T-cell (primary cell): ENCODE data around the gene TMEM271. TPM values are rescaled to one million over a fixed set of nuclear protein-coding genes. Genes with fewer than 3 reads are reported as not detected.

Experiments
- ATAC-seq, 4 experiments: fragments of 200-7000 bp in 3 of 4; fragments of 150-1000 bp in 1 of 4; cut with Tn5 transposase; replicated peaks in 1 of 4; 1 replicate in 3 of 4; 2 replicates in 1 of 4; pipeline ENCODE4 v1.10.0; 2021; ENCODE audit warnings: moderate library complexity in 3 of 4, mild to moderate bottlenecking in 2 of 4, moderate number of reproducible peaks in 1 of 4
- CTCF ChIA-PET, 2 donors: fragments of 300-600 bp; sonication (Branson Sonifier 250); formaldehyde crosslinking; loops; one replicate each; lab custom pipeline; 2022; ENCODE audit warnings: antibody characterized with exemption in 2 of 2; lab: Charles Lee
- POLR2A ChIA-PET, 2 donors: fragments of 300-600 bp; sonication (Branson Sonifier 250); formaldehyde crosslinking; loops; one replicate each; lab custom pipeline; 2022; ENCODE audit warnings: antibody characterized with exemption in 2 of 2; lab: Charles Lee
- DNase-seq, 35 experiments: peaks; one replicate each; pipeline versions ENCODE4 v3.0.0 to v3.0.0-alpha.2; 2013 to 2023
- H3K27ac ChIP-seq: one replicate; pipeline ENCODE4 v1.5.1; 2013; ENCODE audit warnings: low read length
- H3K27me3 ChIP-seq, 2 experiments: replicated peaks in 1 of 2; 1 replicate in 1 of 2; 2 replicates in 1 of 2; pipeline versions ENCODE4 v1.6.1 to v1.7.0; 2013; ENCODE audit warnings: low read length in 1 of 2, mixed read lengths in 1 of 2; ENCODE audit not compliant: control insufficient read depth in 2 of 2, insufficient read depth in 2 of 2; ENCODE audit errors: extremely low read depth in 1 of 2
- H3K36me3 ChIP-seq, 2 donors: 1 replicate in 1 of 2; 2 replicates in 1 of 2; pipeline versions ENCODE4 v1.6.1 to v1.7.0; 2013; ENCODE audit warnings: low read length in 1 of 2; ENCODE audit not compliant: control insufficient read depth in 2 of 2, insufficient read depth in 1 of 2; ENCODE audit errors: extremely low read depth in 1 of 2
- H3K4me1 ChIP-seq, 2 experiments: 1 replicate in 1 of 2; 2 replicates in 1 of 2; pipeline versions ENCODE4 v1.6.1 to v1.7.0; 2013; ENCODE audit warnings: low read length in 2 of 2, mixed read lengths in 1 of 2; ENCODE audit not compliant: insufficient read depth in 2 of 2, control insufficient read depth in 1 of 2; ENCODE audit errors: extremely low read depth in 1 of 2
- H3K4me3 ChIP-seq, 2 donors: 1 replicate in 1 of 2; 2 replicates in 1 of 2; pipeline versions ENCODE4 v1.5.1 to v1.7.0; 2013; ENCODE audit warnings: mild to moderate bottlenecking in 2 of 2, low read length in 1 of 2, moderate library complexity in 1 of 2; ENCODE audit not compliant: control insufficient read depth in 1 of 2; ENCODE audit errors: extremely low read depth in 1 of 2
- H3K9me3 ChIP-seq: 2 replicates; pipeline ENCODE4 v1.7.0; 2013
- H3K27ac Mint-ChIP-seq, 2 donors: one replicate each; pipeline ENCODE4 v1.8.0; 2020 to 2021; ENCODE audit warnings: mild to moderate bottlenecking in 2 of 2, mixed read lengths in 2 of 2
- H3K27me3 Mint-ChIP-seq, 2 donors: one replicate each; pipeline ENCODE4 v1.8.0; 2021 to 2022; ENCODE audit warnings: mixed read lengths in 2 of 2
- H3K36me3 Mint-ChIP-seq: one replicate; pipeline ENCODE4 v1.8.0; 2021; ENCODE audit warnings: mixed read lengths
- H3K4me1 Mint-ChIP-seq, 3 donors: one replicate each; pipeline ENCODE4 v1.8.0; 2020 to 2022; ENCODE audit warnings: mixed read lengths in 3 of 3, mild to moderate bottlenecking in 1 of 3
- H3K4me3 Mint-ChIP-seq, 3 donors: one replicate each; pipeline ENCODE4 v1.8.0; 2020 to 2022; ENCODE audit warnings: mild to moderate bottlenecking in 3 of 3, mixed read lengths in 3 of 3, moderate library complexity in 3 of 3
- H3K9me3 Mint-ChIP-seq, 3 donors: one replicate each; pipeline ENCODE4 v1.8.0; 2020 to 2022; ENCODE audit warnings: mixed read lengths in 3 of 3
- WGBS: methylation state at CpG from one replicate; pipeline ENCODE4 v1.1.5; 2013; ENCODE audit warnings: missing lambda C conversion rate; ENCODE audit not compliant: insufficient coverage; 5-methylcytosine and 5-hydroxymethylcytosine counted together
- total RNA-seq, 35 experiments: library from RNA in 6 of 35; stranded (reverse) in 6 of 35; fragments of 120-200 nt in 1 of 35; gene quantifications; one replicate each; pipeline versions ENCODE4 v1.2.1 to v1.2.4 and lab custom pipeline; 2013 to 2026

The TMEM271 gene
- total RNA-seq, 5 donors from 2014 or later (not counting 1 experiment from before 2014, with no cell fraction given): not detected

DNA sequence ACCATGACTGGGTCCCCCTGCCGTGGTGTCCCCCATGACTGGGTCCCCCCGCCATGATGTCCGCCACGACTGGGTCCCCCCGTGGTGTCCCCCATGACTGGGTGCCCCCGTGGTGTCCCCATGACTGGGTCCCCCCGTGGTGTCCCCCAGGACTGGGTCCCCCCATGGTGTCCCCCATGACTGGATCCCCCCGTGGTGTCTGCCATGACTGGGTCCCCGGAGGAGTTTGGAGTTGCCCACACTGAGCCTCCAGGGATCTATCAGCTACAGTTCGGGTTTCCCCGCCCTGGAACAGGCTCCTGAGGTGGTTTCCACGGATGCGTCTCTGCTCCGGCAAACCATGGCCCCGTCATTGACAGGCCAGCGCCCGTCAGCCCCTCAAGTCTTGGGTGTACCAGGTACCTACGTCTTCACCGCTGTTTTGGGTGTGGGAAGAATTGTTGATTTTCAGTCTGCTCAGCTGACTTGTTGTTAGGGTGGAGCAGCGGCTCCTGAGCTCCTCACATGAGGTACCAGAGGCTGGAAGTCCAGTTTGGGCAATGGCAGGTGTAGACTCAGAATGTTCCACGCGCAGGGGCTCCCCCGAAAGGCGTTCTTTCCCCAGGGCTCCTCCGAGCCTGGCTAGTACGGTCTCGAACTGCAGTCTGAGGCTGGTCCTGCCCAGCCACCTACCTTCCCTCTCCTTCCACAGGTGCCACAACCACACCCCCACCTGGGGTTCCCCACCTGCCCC, 41.0 kb upstream of the TMEM271 start:
- no peaks in the 10 kb centered on the region for H3K36me3 ChIP-seq
- no peaks in the 10 kb centered on the region for H3K4me1 ChIP-seq
- POLR2A ChIA-PET: no interaction called here
- no peak for DNase-seq
- no peak overlapping the region for H3K27ac Mint-ChIP-seq
- 93% methylated on average over 16 of the region's 27 CpGs for WGBS
- H3K27me3 ChIP-seq: peaks cover 0 to 38% of the 10 kb centered on the region in 2 experiments
- H3K4me3 Mint-ChIP-seq: no peak overlapping the region
- no peak for ATAC-seq
- CTCF ChIA-PET: no interaction called here
- peaks cover 12 to 30% of the 10 kb centered on the region in 2 donors for H3K27me3 Mint-ChIP-seq
- no peaks in the 10 kb centered on the region for H3K36me3 Mint-ChIP-seq
- no peaks in the 10 kb centered on the region for H3K9me3 Mint-ChIP-seq
- no peaks in the 10 kb centered on the region for H3K9me3 ChIP-seq
- H3K4me3 ChIP-seq: no peak overlapping the region
- no peaks in the 10 kb centered on the region for H3K4me1 Mint-ChIP-seq
- H3K27ac ChIP-seq: no peak overlapping the region

GRCh38 chr4:616091-616490, 40.0 kb upstream of the TMEM271 start:
- Mint-ChIP-seq H3K4me1 (no peaks in the 10 kb centered on the region), H3K36me3 (no peaks in the 10 kb centered on the region), H3K27me3 (peaks cover 12 to 29% of the 10 kb centered on the region in 2 donors), H3K4me3 (no peak overlapping the region), H3K27ac (no peak overlapping the region), H3K9me3 (no peaks in the 10 kb centered on the region)
- DNase-seq (no peak), ATAC-seq (no peak)
- no peak overlapping the region for H3K4me3 ChIP-seq
- peaks cover 0 to 44% of the 10 kb centered on the region in 2 experiments for H3K27me3 ChIP-seq
- no peaks in the 10 kb centered on the region for H3K4me1 ChIP-seq
- no peaks in the 10 kb centered on the region for H3K9me3 ChIP-seq
- POLR2A ChIA-PET: no interaction called here
- H3K27ac ChIP-seq: no peak overlapping the region
- no peaks in the 10 kb centered on the region for H3K36me3 ChIP-seq
- CTCF ChIA-PET: interaction anchor here in 1 of 2 donors (0.6 kb wide), 1 partner anchor 564 kb away, joined by 5 read pairs; no protein-coding TSS in a partner anchor
- 100% methylated on average over 1 of the region's 1 CpG for WGBS

GRCh38 chr4:613126-613525, 37.0 kb upstream of the TMEM271 start:
- H3K36me3 ChIP-seq: no peaks in the 10 kb centered on the region
- no peaks in the 10 kb centered on the region for H3K9me3 ChIP-seq
- H3K27me3 Mint-ChIP-seq: peaks cover 16 to 31% of the 10 kb centered on the region in 2 donors
- no peaks in the 10 kb centered on the region for H3K9me3 Mint-ChIP-seq
- peak in 1 of 35 experiments; percentile 16 for DNase-seq
- no peak overlapping the region for H3K27ac Mint-ChIP-seq
- no peak for ATAC-seq
- no peak overlapping the region for H3K4me3 Mint-ChIP-seq
- POLR2A ChIA-PET: no interaction called here
- no peak overlapping the region for H3K4me3 ChIP-seq
- H3K27me3 ChIP-seq: peaks cover 0 to 52% of the 10 kb centered on the region in 2 experiments
- CTCF ChIA-PET: no interaction called here
- H3K36me3 Mint-ChIP-seq: no peaks in the 10 kb centered on the region
- no peaks in the 10 kb centered on the region for H3K4me1 ChIP-seq
- 87% methylated on average over 7 of the region's 9 CpGs for WGBS
- H3K4me1 Mint-ChIP-seq: no peaks in the 10 kb centered on the region
- H3K27ac ChIP-seq: no peak overlapping the region

GRCh38 chr4:612749-613125, 36.6 kb upstream of the TMEM271 start:
- DNase-seq (no peak), ATAC-seq (no peak)
- H3K4me3 ChIP-seq: no peak overlapping the region
- H3K9me3 ChIP-seq: no peaks in the 10 kb centered on the region
- ChIA-PET CTCF (no interaction called here), POLR2A (no interaction called here)
- no peaks in the 10 kb centered on the region for H3K4me1 Mint-ChIP-seq
- no peak overlapping the region for H3K4me3 Mint-ChIP-seq
- no peaks in the 10 kb centered on the region for H3K36me3 Mint-ChIP-seq
- H3K4me1 ChIP-seq: no peaks in the 10 kb centered on the region
- no peak overlapping the region for H3K27ac ChIP-seq
- peaks cover 12 to 28% of the 10 kb centered on the region in 2 donors for H3K27me3 Mint-ChIP-seq
- peaks cover 0 to 50% of the 10 kb centered on the region in 2 experiments for H3K27me3 ChIP-seq
- H3K27ac Mint-ChIP-seq: no peak overlapping the region
- 81% methylated on average over 3 of the region's 7 CpGs for WGBS
- H3K9me3 Mint-ChIP-seq: no peaks in the 10 kb centered on the region
- no peaks in the 10 kb centered on the region for H3K36me3 ChIP-seq

GRCh38 chr4:612052-612748, 36.1 kb upstream of the TMEM271 start:
- ATAC-seq (no peak), DNase-seq (peak in 1 of 35 experiments; percentile 5)
- H3K4me1 Mint-ChIP-seq: no peaks in the 10 kb centered on the region
- H3K9me3 Mint-ChIP-seq: no peaks in the 10 kb centered on the region
- no peak overlapping the region for H3K4me3 Mint-ChIP-seq
- WGBS: 79% methylated on average over 22 of the region's 22 CpGs
- H3K27me3 Mint-ChIP-seq: peaks cover 8 to 24% of the 10 kb centered on the region in 2 donors
- Histone ChIP-seq H3K4me1 (no peaks in the 10 kb centered on the region), H3K36me3 (no peaks in the 10 kb centered on the region), H3K27me3 (peaks cover 0 to 44% of the 10 kb centered on the region in 2 experiments), H3K9me3 (no peaks in the 10 kb centered on the region), H3K27ac (no peak overlapping the region), H3K4me3 (no peak overlapping the region)
- no peak overlapping the region for H3K27ac Mint-ChIP-seq
- no peaks in the 10 kb centered on the region for H3K36me3 Mint-ChIP-seq
- POLR2A ChIA-PET: no interaction called here
- CTCF ChIA-PET: no interaction called here

DNA sequence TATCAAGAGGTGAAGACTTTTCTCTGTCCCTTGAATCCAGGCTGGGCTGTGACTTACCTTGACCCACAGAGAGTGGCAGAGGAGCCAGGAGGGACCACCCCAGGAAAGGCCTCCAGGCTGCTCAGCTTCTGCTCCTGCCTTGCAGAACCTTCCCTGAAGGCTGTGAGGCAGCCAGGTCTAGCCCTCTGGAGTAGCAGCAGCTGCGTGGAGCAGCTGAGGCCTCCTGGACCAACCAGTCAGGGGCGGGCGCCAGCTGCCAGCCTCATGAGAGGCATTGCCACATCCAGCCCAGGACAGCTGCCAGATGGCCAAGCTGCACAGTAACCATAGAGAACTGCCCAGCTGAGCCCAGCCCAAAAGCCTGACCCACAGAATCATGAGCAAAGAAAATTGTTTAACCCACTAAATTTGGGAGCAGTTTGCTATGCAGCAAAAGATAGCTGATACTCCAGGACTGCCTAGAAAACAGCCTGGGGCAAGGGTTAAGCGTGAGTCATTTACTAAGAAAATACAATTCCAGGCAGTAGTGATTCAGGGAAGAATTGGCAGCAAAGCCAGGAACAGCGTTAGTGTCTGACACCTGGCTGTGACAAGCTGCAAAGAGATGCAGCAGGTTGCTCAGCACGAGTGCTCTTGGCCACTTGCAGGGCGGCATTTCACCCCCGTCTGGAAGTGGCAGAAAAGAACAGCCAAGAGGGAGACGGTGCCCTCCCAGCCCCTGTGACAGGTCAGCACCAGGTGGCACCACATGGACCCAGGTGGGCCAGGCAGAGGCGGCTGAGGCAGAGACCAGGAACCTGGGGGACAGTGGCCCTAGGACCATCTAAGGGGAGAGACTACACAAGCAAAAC, 34.5 kb upstream of the TMEM271 start:
- WGBS: 68% methylated on average over 10 of the region's 10 CpGs
- peaks cover 9 to 26% of the 10 kb centered on the region in 2 donors for H3K27me3 Mint-ChIP-seq
- Histone ChIP-seq H3K4me1 (no peaks in the 10 kb centered on the region), H3K36me3 (no peaks in the 10 kb centered on the region), H3K27me3 (peaks cover 0 to 45% of the 10 kb centered on the region in 2 experiments), H3K4me3 (no peak overlapping the region), H3K27ac (no peak overlapping the region), H3K9me3 (no peaks in the 10 kb centered on the region)
- H3K9me3 Mint-ChIP-seq: no peaks in the 10 kb centered on the region
- H3K27ac Mint-ChIP-seq: no peak overlapping the region
- no peaks in the 10 kb centered on the region for H3K4me1 Mint-ChIP-seq
- H3K36me3 Mint-ChIP-seq: no peaks in the 10 kb centered on the region
- ChIA-PET CTCF (no interaction called here), POLR2A (no interaction called here)
- H3K4me3 Mint-ChIP-seq: no peak overlapping the region
- DNase-seq: peak in 1 of 35 experiments; percentile 19
- no peak for ATAC-seq
